RWPE2 (cell line): Measurements from ENCODE around the gene NR2F2.
A peak's percentile ranks its signal among the peaks of the same experiment; 100 is the strongest.

Source experiments
- ATAC-seq: fragments of 200-7000 bp; cut with Tn5 transposase; 3 replicates; pipeline ENCODE4 v1.9.1; 2021; ENCODE audit warnings: low read depth
- DNase-seq: peaks from one replicate; pipeline ENCODE4 v3.0.0-alpha.2; 2020; ENCODE audit warnings: low spot score
- H3K27ac ChIP-seq: fragments of 450-650 bp; 2 replicates; pipeline ENCODE4 v1.5.1; 2017; ENCODE audit warnings: mild to moderate bottlenecking; ENCODE audit not compliant: poor library complexity, severe bottlenecking
- H3K27me3 ChIP-seq: fragments of 250-450 bp; sonication (Bioruptor Pico); 2 replicates; pipeline ENCODE4 v1.5.1; 2021; ENCODE audit warnings: mild to moderate bottlenecking, moderate library complexity; ENCODE audit not compliant: insufficient read depth, poor library complexity, severe bottlenecking
- H3K36me3 ChIP-seq: fragments of 250-450 bp; sonication (Bioruptor Pico); 2 replicates; pipeline ENCODE4 v1.5.1; 2020; ENCODE audit warnings: low read depth, mild to moderate bottlenecking, moderate library complexity
- H3K4me1 ChIP-seq: fragments of 250-450 bp; sonication (Bioruptor Pico); 2 replicates; pipeline ENCODE4 v1.5.1; 2021; ENCODE audit warnings: mild to moderate bottlenecking, moderate library complexity; ENCODE audit not compliant: insufficient read depth, poor library complexity, severe bottlenecking
- H3K4me3 ChIP-seq: fragments of 250-450 bp; sonication (Bioruptor Pico); 2 replicates; pipeline ENCODE4 v1.5.1; 2021; ENCODE audit warnings: mild to moderate bottlenecking, moderate library complexity; ENCODE audit not compliant: severe bottlenecking
- H3K9me3 ChIP-seq: fragments of 250-450 bp; sonication (Bioruptor Pico); 2 replicates; pipeline ENCODE4 v1.5.1; 2021; ENCODE audit warnings: mild to moderate bottlenecking, moderate library complexity; ENCODE audit not compliant: severe bottlenecking
- TF ChIP-seq, protein P1 (sequence below): fragments of 450-650 bp; IDR thresholded peaks from one replicate; pipeline ENCODE4 v1.5.1; 2017; ENCODE audit warnings: mild to moderate bottlenecking, moderate library complexity; ENCODE audit not compliant: poor library complexity, severe bottlenecking

Gene NR2F2

DNA sequence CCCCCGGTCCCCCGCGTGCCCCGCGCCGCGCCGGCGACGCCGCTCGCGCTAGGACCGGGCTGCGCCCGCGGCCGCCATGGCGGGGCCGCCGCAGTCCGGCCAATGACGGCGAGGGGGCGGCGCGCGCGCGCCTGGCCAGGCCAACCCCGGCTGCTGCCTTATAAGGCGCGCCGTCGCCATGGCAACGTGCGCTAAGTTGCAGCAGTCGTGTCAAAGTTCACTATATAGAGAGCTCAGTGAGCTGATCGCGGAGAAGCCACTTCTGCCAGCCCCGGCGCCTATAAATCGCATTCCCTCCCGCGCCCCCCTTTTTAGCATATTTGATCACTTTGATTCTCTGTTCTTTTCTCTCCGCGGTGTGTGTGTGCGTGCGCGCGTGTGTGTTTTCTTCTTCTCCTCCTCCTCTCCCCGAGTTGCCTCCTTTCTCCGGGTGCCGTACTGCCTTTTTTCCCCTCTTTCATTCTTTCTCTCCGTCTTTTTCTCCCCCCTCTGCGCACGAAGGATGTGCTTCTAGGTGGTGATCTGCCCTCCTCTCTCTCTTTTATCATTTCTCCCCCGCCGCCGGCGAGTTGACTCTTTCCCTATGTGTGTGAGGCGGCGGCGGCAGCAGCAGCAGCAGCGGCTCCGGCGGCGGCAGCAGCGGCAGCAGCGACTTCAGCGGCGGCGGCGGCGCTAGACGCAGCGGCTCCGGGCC is at the start of gene NR2F2:
Gene NR2F2, plus strand, starts transcription at position 251 of the 694 bp plus-strand sequence. CDS start 1,406 bp downstream, outside the sequence.
- Histone ChIP-seq H3K4me1 (peaks cover 34% of the 10 kb centered on the region), H3K27me3 (no peaks in the 10 kb centered on the region), H3K27ac (peak within 1 kb of the TSS; percentile 88), H3K4me3 (peak within 1 kb of the TSS; percentile 86), H3K36me3 (peaks cover 21% of the 10 kb centered on the region), H3K9me3 (no peaks in the 10 kb centered on the region)
- peak; percentile 54 for ATAC-seq
- peak; percentile 99 for DNase-seq
- TF ChIP-seq, protein P1, sequence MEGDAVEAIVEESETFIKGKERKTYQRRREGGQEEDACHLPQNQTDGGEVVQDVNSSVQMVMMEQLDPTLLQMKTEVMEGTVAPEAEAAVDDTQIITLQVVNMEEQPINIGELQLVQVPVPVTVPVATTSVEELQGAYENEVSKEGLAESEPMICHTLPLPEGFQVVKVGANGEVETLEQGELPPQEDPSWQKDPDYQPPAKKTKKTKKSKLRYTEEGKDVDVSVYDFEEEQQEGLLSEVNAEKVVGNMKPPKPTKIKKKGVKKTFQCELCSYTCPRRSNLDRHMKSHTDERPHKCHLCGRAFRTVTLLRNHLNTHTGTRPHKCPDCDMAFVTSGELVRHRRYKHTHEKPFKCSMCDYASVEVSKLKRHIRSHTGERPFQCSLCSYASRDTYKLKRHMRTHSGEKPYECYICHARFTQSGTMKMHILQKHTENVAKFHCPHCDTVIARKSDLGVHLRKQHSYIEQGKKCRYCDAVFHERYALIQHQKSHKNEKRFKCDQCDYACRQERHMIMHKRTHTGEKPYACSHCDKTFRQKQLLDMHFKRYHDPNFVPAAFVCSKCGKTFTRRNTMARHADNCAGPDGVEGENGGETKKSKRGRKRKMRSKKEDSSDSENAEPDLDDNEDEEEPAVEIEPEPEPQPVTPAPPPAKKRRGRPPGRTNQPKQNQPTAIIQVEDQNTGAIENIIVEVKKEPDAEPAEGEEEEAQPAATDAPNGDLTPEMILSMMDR = no peak

DNA sequence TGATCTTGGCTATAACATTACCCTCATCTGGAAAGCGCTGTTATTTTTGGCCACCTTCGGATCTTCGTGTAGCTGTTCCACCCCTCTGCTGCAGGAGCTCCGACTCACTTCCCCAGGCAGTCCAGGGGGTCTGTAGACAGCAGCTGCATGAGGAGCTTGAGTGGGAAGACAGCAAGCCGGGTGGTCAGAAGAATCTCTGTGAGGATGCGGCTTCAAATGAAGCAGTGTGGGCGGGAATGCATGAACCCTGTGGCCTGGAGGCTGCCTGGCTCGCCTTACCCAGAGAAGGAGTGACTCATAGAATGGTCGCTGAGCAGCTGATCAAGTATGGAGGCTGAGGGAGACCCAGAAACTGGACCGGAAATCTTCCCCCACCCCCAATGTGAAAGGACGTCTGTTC is 45.2 kb upstream of the NR2F2 start:
- Histone ChIP-seq H3K36me3 (no peaks in the 10 kb centered on the region), H3K4me1 (no peaks in the 10 kb centered on the region), H3K27ac (no peak overlapping the region), H3K4me3 (no peak overlapping the region), H3K9me3 (no peaks in the 10 kb centered on the region), H3K27me3 (no peaks in the 10 kb centered on the region)
- ATAC-seq = 0 out of 3 replicates have a peak, but pooled peaks have one; percentile 21
- DNase-seq = no peak
- TF ChIP-seq, protein P1 = no peak

DNA sequence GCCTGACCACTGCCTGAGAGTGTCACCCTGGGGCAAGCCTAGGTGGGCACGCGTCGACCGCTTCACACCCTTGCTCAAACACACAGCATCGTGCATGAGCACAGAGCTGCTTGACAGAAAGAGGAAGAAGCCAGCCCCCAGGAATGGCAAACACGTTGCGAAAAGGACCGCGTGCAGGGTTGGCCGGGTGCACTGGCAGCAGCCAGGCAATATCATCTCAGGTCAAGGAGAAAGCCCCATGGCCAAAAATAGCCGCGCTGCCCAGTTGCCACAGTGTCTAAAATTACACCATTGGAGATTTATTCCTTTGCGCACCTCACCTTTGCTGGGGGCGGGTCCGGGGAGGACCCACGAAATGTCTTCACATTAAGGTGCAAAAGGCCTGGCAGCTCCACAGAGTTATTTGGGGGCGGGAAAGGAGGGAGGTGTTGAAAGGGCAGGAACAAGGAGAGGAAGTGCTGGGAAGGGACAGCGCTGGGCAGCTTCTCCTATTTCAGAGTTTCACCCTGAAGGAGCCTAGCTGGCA is 44.7 kb upstream of the NR2F2 start:
- ATAC-seq (no peak), DNase-seq (no peak)
- TF ChIP-seq, protein P1 = no peak
- Histone ChIP-seq H3K27ac (no peak overlapping the region), H3K9me3 (no peaks in the 10 kb centered on the region), H3K27me3 (no peaks in the 10 kb centered on the region), H3K36me3 (no peaks in the 10 kb centered on the region), H3K4me1 (no peaks in the 10 kb centered on the region), H3K4me3 (no peak overlapping the region)

DNA sequence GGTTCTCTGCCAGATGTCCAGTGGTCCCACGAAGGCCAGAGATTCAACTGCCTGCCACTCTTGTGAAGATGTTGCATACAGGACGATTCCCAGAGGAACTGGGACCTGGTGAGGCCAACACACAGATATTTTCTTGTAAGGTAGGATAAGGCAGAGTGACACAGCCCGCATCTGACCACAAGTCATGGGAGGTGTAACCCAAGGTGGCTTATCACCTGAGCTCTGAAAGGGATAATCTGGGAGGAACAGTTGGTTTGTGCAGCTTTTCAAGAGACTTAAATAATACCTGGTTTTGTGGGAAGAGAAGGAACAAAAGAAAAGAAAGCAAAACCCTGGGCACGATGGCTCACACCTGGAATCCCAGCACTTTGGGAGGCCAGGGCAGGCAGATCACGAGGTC is 39.8 kb upstream of the NR2F2 start:
- TF ChIP-seq, protein P1 = no peak

DNA sequence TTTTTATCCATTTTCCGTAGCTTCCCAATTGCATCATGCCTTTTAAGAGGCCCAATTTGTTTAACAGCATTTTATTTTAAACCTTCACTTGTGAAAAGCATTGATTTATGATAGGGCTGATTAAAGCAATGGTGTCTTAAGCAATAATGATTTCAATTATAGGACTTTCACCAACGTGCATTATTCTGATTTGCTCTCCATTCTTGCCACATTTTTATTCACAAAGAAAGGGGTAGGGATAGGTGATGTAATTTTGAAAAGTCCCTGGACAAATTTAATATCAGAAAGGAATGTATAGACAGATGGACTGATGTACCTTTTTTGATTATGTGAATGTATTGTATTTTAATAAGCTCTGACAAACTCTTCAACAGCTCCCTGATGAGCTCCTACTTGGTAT is 37.9 kb upstream of the NR2F2 start:
- no peak for ATAC-seq

More for the DNA sequence above, 39.8 kb upstream of the NR2F2 start:
- H3K9me3 ChIP-seq = no peaks in the 10 kb centered on the region
- ATAC-seq (no peak), DNase-seq (no peak)
- no peak overlapping the region for H3K27ac ChIP-seq
- no peaks in the 10 kb centered on the region for H3K4me1 ChIP-seq
- H3K36me3 ChIP-seq = no peaks in the 10 kb centered on the region
- H3K27me3 ChIP-seq = no peaks in the 10 kb centered on the region
- H3K4me3 ChIP-seq = no peak overlapping the region

More for the DNA sequence above, 37.9 kb upstream of the NR2F2 start:
- no peaks in the 10 kb centered on the region for H3K27me3 ChIP-seq
- no peaks in the 10 kb centered on the region for H3K9me3 ChIP-seq
- no peak overlapping the region for H3K4me3 ChIP-seq
- peaks cover 6% of the 10 kb centered on the region for H3K4me1 ChIP-seq
- H3K36me3 ChIP-seq = no peaks in the 10 kb centered on the region
- no peak overlapping the region for H3K27ac ChIP-seq
- TF ChIP-seq, protein P1 = no peak
- no peak for DNase-seq
